ENCODE data around the gene HOXA4. TPM values are rescaled to one million over a fixed set of nuclear protein-coding genes. Genes with fewer than 3 reads are reported as not detected.

HOXA4 gene
- total RNA-seq, 2 experiments from 2014 or later: 0.25 TPM; not detected in 1

DNA sequence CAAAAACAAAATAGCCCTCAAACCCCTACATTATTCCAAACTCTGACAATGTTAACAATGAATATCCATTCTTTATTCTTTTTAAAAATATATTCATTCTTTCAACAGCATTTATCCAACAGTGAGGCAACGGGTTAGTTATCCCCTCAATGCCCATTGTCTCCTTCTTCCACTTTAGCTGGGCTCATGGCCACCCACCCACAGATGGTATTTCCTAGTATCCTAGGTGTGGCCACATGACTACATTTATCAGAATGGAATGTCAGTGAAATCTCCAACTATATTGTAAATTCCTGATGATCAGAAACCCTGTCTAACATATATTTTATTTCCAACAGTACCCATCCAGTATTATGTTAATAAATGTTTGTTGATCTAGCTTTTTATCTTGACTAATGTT is 48.4 kb downstream of the HOXA4 start:
- no peaks in the 10 kb centered on the region for H3K9me3 Mint-ChIP-seq
- peaks cover 8% of the 10 kb centered on the region for H3K27me3 Mint-ChIP-seq
- TF ChIP-seq CTCF (IDR thresholded peaks at IDR 0.05): no peak
- H3K36me3 Mint-ChIP-seq (ENCODE audit: low read depth): no peaks in the 10 kb centered on the region
- POLR2A ChIA-PET: interaction anchor here (0.5 kb wide), 1 partner anchor 219 kb away, joined by 3 read pairs; no protein-coding TSS in a partner anchor
- ATAC-seq (no peak), DNase-seq (no peak)
- no peak overlapping the region for H3K27ac Mint-ChIP-seq
- H3K4me1 Mint-ChIP-seq (ENCODE audit: low read depth): no peaks in the 10 kb centered on the region
- CTCF ChIA-PET: interaction anchor here (0.7 kb wide), 1 partner anchor 79 kb away, joined by 3 read pairs; no protein-coding TSS in a partner anchor
- H3K4me3 Mint-ChIP-seq: no peak overlapping the region
- intact Hi-C loops (cut with micrococcal nuclease): no loop called here

DNA sequence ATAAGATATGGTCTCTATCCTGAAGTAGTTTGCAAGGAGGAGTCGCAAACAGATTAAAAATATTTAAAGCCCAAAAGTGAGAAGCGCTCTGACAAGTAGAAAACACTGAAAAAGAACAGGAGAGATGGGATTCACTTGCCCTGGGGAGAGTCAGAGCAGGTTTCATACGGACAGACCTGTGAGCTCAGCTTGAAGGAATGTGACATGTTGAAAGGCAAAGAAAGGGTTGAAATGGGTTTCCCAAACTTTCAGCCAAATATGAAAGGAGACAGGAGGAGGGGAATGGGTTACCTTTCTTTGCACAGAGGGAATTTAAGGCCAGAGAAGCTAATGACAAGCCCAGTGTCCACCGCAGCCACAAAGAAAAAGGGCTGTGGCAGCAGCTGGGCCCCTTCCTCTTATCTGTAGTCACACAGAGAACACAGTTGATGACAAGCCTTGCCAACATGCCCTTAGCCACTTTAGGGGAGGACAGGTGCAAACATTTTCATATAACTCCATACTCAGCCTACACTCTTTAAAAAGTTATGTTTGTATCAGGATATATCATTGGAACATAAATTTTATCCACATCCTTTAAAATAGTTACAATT is 49.6 kb downstream of the HOXA4 start:
- Mint-ChIP-seq H3K27me3 (peaks cover 1% of the 10 kb centered on the region), H3K4me1 (ENCODE audit: low read depth) (no peaks in the 10 kb centered on the region), H3K27ac (no peak overlapping the region), H3K36me3 (ENCODE audit: low read depth) (no peaks in the 10 kb centered on the region), H3K9me3 (no peaks in the 10 kb centered on the region), H3K4me3 (no peak overlapping the region)
- DNase-seq (no peak), ATAC-seq (no peak)
- ChIA-PET POLR2A (no interaction called here), CTCF (no interaction called here)
- intact Hi-C loops (cut with micrococcal nuclease): no loop called here
- no peak for TF ChIP-seq CTCF (IDR thresholded peaks at IDR 0.05)

- ChIA-PET POLR2A (no interaction called here), CTCF (no interaction called here)
- DNase-seq (no peak), ATAC-seq (no peak)
- no peaks in the 10 kb centered on the region for H3K4me1 Mint-ChIP-seq (ENCODE audit: low read depth)
- H3K4me3 Mint-ChIP-seq: no peak overlapping the region
- no peak for TF ChIP-seq CTCF (IDR thresholded peaks at IDR 0.05)
- intact Hi-C loops (cut with micrococcal nuclease): no loop called here
- H3K9me3 Mint-ChIP-seq: no peaks in the 10 kb centered on the region
- H3K27me3 Mint-ChIP-seq: no peaks in the 10 kb centered on the region
- no peak overlapping the region for H3K27ac Mint-ChIP-seq
- no peaks in the 10 kb centered on the region for H3K36me3 Mint-ChIP-seq (ENCODE audit: low read depth)
Measured at GRCh38 chr7:27079234-27079975, 51.2 kb downstream of the HOXA4 start.

GRCh38 chr7:27078616-27079233 is 51.8 kb downstream of the HOXA4 start:
- H3K4me1 Mint-ChIP-seq (ENCODE audit: low read depth): no peaks in the 10 kb centered on the region
- no peak for TF ChIP-seq CTCF (IDR thresholded peaks at IDR 0.05)
- no peak overlapping the region for H3K4me3 Mint-ChIP-seq
- H3K27me3 Mint-ChIP-seq: no peaks in the 10 kb centered on the region
- ATAC-seq: no peak
- no peak for DNase-seq
- ChIA-PET CTCF (no interaction called here), POLR2A (no interaction called here)
- H3K9me3 Mint-ChIP-seq: no peaks in the 10 kb centered on the region
- no peaks in the 10 kb centered on the region for H3K36me3 Mint-ChIP-seq (ENCODE audit: low read depth)
- H3K27ac Mint-ChIP-seq: no peak overlapping the region
- intact Hi-C loops (cut with micrococcal nuclease): no loop called here

Small RNA genes within 50 kb of the gene (microRNA-seq; reads per million reads assigned to microRNA genes)
- not detected for gene MIR196B (ENCODE audit: borderline microRNAs expressed, borderline replicate concordance)

Other genes starting within 250 kb of the HOXA4 start
- under 1 TPM; 0.25 TPM for gene HOXA1, start 34.8 kb downstream of the HOXA4 start, total RNA-seq
- gene HOXA2, start 28.1 kb downstream of the HOXA4 start, total RNA-seq: not detected
- not detected for gene HOXA5, start 12.9 kb upstream of the HOXA4 start, total RNA-seq
- gene HOXA6, start 17.0 kb upstream of the HOXA4 start, total RNA-seq: not detected
- not detected for gene HOXA3, start 21.8 kb upstream of the HOXA4 start, total RNA-seq
- not detected for gene HOXA7, start 25.9 kb upstream of the HOXA4 start, total RNA-seq
- not detected for gene HOXA9, start 34.8 kb upstream of the HOXA4 start, total RNA-seq
- gene HOXA10, start 43.6 kb upstream of the HOXA4 start, total RNA-seq: not detected
- under 1 TPM; 0.13 to 0.18 TPM for gene HOXA11, start 54.5 kb upstream of the HOXA4 start, total RNA-seq
- not detected for gene HOXA13, start 69.3 kb upstream of the HOXA4 start, total RNA-seq
- gene EVX1, start 112.0 kb upstream of the HOXA4 start, total RNA-seq: not detected